Uterus (tissue), 2 donors: ENCODE results near the gene CXCR5.
A peak's percentile ranks its signal among the peaks of the same experiment; 100 is the strongest.

Experiments
- POLR2A ChIP-seq, 2 donors: fragments of 450-650 bp; IDR thresholded peaks; one replicate each; pipeline ENCODE4 v1.6.1; 2016; ENCODE audit warnings: antibody characterized with exemption in 2 of 2, mild to moderate bottlenecking in 1 of 2, moderate library complexity in 1 of 2
- TF ChIP-seq, protein P1 (sequence below), 4 experiments: fragments of 200-600 bp in 2 of 4; fragments of 450-650 bp in 2 of 4; sonication (generic) in 2 of 4; IDR thresholded peaks; one replicate each; pipeline ENCODE4 v1.5.1; 2016 to 2019; ENCODE audit warnings: antibody characterized with exemption in 4 of 4, mild to moderate bottlenecking in 2 of 4, moderate library complexity in 1 of 4

DNA sequence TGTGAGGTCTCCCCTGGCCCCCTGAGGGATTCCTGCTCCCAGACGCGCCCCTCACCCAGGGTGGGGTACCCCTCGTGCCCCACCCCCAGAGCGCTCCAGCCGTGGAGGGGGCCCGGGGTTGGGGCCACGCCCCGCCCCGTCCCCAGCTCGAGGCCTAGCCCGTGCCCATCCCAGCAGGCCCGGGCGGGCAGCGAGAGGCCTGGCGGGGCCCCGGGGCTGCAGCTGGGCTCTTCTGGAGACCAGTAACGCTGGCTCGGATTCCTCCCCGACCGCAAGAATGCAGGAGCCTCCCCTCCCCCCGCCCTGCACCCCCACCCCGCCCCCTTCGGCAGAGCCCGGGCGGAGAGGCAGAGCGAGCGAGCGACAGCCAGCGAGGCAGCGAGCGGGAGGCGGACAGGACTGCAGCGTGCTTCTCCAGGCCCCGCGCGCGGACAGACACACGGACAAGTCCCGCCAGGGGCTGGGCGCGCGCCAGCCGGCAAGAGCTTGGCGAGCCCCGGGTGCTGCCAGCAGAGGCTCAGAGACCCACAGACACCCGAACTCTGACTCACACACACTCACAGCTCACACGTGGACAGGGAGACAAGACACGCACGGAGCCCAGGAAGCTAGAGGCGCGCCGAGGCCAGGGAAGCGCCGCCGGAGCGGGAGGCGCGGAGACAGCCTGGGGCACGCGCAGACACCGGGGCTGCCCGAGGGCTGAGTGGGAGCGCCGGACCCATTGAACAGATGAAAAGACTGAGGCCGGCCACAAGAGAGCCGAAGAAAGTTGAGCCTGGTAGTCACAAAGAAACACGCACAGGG lies 26.8 kb downstream of the CXCR5 start:
- TF ChIP-seq, protein P1, sequence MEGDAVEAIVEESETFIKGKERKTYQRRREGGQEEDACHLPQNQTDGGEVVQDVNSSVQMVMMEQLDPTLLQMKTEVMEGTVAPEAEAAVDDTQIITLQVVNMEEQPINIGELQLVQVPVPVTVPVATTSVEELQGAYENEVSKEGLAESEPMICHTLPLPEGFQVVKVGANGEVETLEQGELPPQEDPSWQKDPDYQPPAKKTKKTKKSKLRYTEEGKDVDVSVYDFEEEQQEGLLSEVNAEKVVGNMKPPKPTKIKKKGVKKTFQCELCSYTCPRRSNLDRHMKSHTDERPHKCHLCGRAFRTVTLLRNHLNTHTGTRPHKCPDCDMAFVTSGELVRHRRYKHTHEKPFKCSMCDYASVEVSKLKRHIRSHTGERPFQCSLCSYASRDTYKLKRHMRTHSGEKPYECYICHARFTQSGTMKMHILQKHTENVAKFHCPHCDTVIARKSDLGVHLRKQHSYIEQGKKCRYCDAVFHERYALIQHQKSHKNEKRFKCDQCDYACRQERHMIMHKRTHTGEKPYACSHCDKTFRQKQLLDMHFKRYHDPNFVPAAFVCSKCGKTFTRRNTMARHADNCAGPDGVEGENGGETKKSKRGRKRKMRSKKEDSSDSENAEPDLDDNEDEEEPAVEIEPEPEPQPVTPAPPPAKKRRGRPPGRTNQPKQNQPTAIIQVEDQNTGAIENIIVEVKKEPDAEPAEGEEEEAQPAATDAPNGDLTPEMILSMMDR (IDR thresholded peaks at IDR 0.05), result peak in 1 of 4 experiments; percentile 14
- TF ChIP-seq POLR2A (IDR thresholded peaks at IDR 0.05), result peak; percentile 21 to 44
